Right atrium auricular region (tissue), 2 donors: Measurements from ENCODE around the gene CAMK1D. TPM values are rescaled to one million over a fixed set of nuclear protein-coding genes. Genes with fewer than 3 reads are reported as not detected.

Source experiments
- DNase-seq: peaks from one replicate; pipeline ENCODE4 v3.0.0-alpha.2; 2019; ENCODE audit warnings: low spot score
- H3K27ac ChIP-seq, 2 donors: fragments of 200-600 bp; sonication (generic); 1 replicate in 1 of 2; 2 replicates in 1 of 2; pipeline ENCODE4 v1.5.1; 2016 to 2019
- H3K27me3 ChIP-seq, 2 donors: fragments of 200-600 bp; sonication (generic); one replicate each; pipeline versions ENCODE4 v1.5.1 to v1.6.0; 2017 to 2019
- H3K36me3 ChIP-seq: fragments of 200-600 bp; sonication (generic); one replicate; pipeline ENCODE4 v1.5.1; 2016
- H3K4me1 ChIP-seq, 2 donors: fragments of 200-600 bp; sonication (generic); one replicate each; pipeline versions ENCODE4 v1.5.1 to v1.6.0; 2017 to 2019
- H3K4me3 ChIP-seq, 2 donors: fragments of 200-600 bp; sonication (generic); 1 replicate in 1 of 2; 2 replicates in 1 of 2; pipeline ENCODE4 v1.5.1; 2017 to 2019; ENCODE audit warnings: mild to moderate bottlenecking in 1 of 2, moderate library complexity in 1 of 2
- H3K9me3 ChIP-seq, 2 donors: fragments of 200-600 bp; sonication (generic); one replicate each; pipeline ENCODE4 v1.5.1; 2019
- total RNA-seq, 2 donors: library from RNA; depleted of rRNA; stranded (reverse); fragments of >200 nt; gene quantifications; one replicate each; pipeline ENCODE4 v1.1.0, GENCODE V29; 2016
- TF ChIP-seq, protein P1 (sequence below), 2 donors: fragments of 200-600 bp; sonication (generic); IDR thresholded peaks; one replicate each; pipeline ENCODE4 v1.5.1; 2019; ENCODE audit warnings: antibody characterized with exemption in 2 of 2

The CAMK1D gene
- total RNA-seq, 2 donors from 2014 or later = 24.5 to 27.2 TPM

DNA sequence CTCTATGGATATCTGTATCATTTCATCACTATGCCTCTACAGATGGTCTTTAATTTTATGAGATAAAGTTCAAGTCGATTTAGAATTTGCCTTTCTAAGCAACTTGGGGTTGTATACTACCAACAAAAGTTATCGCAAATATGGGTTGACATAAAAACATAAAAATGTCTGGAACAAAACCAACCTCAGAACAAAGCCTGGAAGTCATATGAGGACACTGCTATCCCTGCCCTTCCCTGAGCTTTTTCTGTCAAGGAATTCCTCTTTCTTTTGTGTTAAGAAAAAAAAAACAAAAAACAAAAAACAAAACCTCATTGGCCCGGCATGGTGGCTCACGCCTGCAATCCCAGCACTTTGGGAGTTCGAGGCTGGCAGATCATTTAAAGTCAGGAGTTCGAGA is 319.3 kb downstream of the CAMK1D start:
- H3K9me3 ChIP-seq = no peaks in the 10 kb centered on the region
- H3K36me3 ChIP-seq = no peaks in the 10 kb centered on the region
- no peak overlapping the region for H3K4me3 ChIP-seq
- no peak for DNase-seq
- H3K4me1 ChIP-seq = no peaks in the 10 kb centered on the region
- H3K27ac ChIP-seq = peak overlapping the region in 1 of 2 donors; percentile 3
- H3K27me3 ChIP-seq = no peaks in the 10 kb centered on the region
- TF ChIP-seq, protein P1, sequence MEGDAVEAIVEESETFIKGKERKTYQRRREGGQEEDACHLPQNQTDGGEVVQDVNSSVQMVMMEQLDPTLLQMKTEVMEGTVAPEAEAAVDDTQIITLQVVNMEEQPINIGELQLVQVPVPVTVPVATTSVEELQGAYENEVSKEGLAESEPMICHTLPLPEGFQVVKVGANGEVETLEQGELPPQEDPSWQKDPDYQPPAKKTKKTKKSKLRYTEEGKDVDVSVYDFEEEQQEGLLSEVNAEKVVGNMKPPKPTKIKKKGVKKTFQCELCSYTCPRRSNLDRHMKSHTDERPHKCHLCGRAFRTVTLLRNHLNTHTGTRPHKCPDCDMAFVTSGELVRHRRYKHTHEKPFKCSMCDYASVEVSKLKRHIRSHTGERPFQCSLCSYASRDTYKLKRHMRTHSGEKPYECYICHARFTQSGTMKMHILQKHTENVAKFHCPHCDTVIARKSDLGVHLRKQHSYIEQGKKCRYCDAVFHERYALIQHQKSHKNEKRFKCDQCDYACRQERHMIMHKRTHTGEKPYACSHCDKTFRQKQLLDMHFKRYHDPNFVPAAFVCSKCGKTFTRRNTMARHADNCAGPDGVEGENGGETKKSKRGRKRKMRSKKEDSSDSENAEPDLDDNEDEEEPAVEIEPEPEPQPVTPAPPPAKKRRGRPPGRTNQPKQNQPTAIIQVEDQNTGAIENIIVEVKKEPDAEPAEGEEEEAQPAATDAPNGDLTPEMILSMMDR (IDR thresholded peaks at IDR 0.05) = no peak

DNA sequence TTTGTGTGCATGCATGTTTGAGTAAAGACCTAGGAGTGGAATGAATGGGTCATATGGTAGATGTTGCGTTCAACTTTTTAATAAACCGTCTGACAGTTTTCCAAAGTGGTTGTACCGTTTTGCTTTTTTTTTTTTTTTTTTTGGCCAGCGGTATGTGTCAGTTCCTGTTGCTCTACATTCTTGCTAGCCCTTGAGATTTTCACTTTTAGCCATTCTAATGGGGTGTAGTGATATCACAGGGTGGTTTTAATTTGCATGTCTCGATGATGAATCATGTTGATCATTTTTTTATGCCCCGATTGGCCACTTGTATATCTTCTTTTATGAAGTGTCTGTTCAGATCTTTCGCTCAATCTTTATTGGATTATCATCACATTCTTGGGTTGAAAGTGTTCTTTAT is 320.7 kb downstream of the CAMK1D start:
- DNase-seq = no peak
- Histone ChIP-seq H3K4me3 (no peak overlapping the region), H3K27ac (no peak overlapping the region), H3K36me3 (no peaks in the 10 kb centered on the region), H3K4me1 (no peaks in the 10 kb centered on the region), H3K9me3 (no peaks in the 10 kb centered on the region), H3K27me3 (no peaks in the 10 kb centered on the region)
- TF ChIP-seq, protein P1 (IDR thresholded peaks at IDR 0.05) = no peak

DNA sequence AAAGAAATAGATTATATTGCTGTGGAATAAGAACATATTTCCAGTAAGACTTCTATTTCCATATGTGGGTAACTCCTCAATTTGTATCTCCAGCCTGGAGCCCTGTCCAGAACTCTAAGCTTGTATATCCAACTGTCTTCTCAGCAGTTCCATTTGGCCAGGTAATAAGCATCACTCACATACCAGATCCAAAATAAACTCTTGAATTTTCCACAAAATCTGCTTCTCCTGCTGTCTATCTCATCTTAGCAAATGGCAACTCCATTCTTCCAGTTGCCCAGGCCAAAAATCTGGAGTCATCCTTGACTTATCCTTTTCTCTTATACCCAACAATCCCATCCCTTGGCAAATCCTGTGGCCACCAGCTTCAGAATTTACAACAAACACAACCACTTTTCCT is 325.8 kb downstream of the CAMK1D start:
- no peaks in the 10 kb centered on the region for H3K27me3 ChIP-seq
- H3K4me1 ChIP-seq = no peaks in the 10 kb centered on the region
- H3K9me3 ChIP-seq = peaks cover 0 to 5% of the 10 kb centered on the region in 2 donors
- TF ChIP-seq, protein P1 (IDR thresholded peaks at IDR 0.05) = no peak
- no peak overlapping the region for H3K27ac ChIP-seq
- DNase-seq = no peak
- H3K4me3 ChIP-seq = no peak overlapping the region
- H3K36me3 ChIP-seq = no peaks in the 10 kb centered on the region

DNA sequence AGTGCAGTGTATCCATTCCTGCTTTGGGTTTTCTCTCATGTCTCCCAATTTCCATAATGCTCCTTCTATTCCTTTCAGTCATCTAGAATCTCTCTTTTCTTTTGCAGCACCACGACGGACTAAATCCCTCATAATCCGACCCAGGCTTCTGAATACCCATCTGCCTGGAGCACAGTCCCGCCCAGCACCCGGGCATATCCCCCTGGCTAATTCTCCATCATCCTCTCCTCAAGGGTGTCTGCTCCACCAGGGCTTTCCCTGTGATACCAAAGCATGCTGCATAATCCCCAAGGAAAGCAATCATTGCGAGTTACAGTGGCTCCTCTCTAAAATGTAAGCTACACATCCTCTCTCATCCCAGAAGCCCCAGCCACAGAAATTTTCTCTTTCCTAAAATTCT is 330.3 kb downstream of the CAMK1D start:
- TF ChIP-seq, protein P1 (IDR thresholded peaks at IDR 0.05) = no peak
- Histone ChIP-seq H3K9me3 (peaks cover 0 to 5% of the 10 kb centered on the region in 2 donors), H3K36me3 (no peaks in the 10 kb centered on the region), H3K4me3 (no peak overlapping the region), H3K4me1 (no peaks in the 10 kb centered on the region), H3K27me3 (no peaks in the 10 kb centered on the region), H3K27ac (no peak overlapping the region)
- no peak for DNase-seq

DNA sequence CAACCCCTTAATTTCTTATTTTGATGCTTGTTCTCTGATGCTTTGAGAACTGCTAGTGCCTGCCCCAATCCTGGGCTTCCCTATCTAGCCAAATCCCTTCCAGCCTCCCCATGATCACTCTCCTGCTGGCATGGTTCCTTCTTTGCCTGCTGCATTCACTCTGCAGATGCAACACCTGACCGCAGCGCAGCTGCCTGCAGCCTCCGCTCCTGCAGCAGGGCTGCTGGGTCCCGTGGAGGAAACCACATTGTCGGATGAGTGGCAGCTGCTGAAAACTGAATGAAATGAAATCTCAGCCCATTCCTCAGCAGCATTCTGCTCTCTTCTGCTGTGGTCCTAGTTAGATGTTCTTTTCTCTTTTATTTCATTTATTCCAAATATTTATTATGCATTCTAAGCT is 331.9 kb downstream of the CAMK1D start:
- H3K4me3 ChIP-seq = no peak overlapping the region
- DNase-seq = no peak
- H3K27me3 ChIP-seq = no peaks in the 10 kb centered on the region
- no peaks in the 10 kb centered on the region for H3K4me1 ChIP-seq
- no peak overlapping the region for H3K27ac ChIP-seq
- TF ChIP-seq, protein P1 (IDR thresholded peaks at IDR 0.05) = no peak
- H3K36me3 ChIP-seq = no peaks in the 10 kb centered on the region
- peaks cover 0 to 5% of the 10 kb centered on the region in 2 donors for H3K9me3 ChIP-seq

DNA sequence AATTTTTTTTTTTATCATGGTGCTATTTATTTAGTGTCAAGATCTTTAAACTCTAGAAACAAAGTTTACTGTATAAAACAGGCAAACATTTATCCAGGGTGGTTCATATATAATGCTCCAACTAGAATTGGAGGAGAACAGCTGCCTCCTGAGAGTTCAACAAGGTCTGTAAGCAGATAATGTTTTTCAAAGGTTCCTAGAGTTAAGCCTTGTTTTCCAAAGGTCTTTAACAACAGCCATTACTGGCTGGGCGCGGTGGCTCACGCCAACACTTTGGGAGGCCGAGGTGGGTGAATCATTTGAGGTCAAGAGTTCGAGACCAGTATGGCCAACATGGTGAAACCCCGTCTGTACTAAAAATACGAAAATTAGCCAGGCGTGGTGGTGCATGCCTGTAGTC is 335.4 kb downstream of the CAMK1D start:
- TF ChIP-seq, protein P1 (IDR thresholded peaks at IDR 0.05) = no peak
- Histone ChIP-seq H3K4me1 (peaks cover 0 to 2% of the 10 kb centered on the region in 2 donors), H3K9me3 (no peaks in the 10 kb centered on the region), H3K4me3 (no peak overlapping the region), H3K36me3 (no peaks in the 10 kb centered on the region), H3K27ac (no peak overlapping the region), H3K27me3 (no peaks in the 10 kb centered on the region)
- no peak for DNase-seq
